K562 (cell line): ENCODE data around the gene NQO2. TPM values are rescaled to one million over a fixed set of nuclear protein-coding genes. Genes with fewer than 3 reads are reported as not detected.
A peak's percentile ranks its signal among the peaks of the same experiment; 100 is the strongest.

Experiments
- ARHGAP35 ChIP-seq: fragments of 450-650 bp; IDR thresholded peaks from 2 replicates; pipeline ENCODE4 v1.6.1; 2018; ENCODE audit not compliant: partially characterized antibody
- ARID1B ChIP-seq: fragments of 450-650 bp; IDR thresholded peaks from 2 replicates; pipeline ENCODE4 v1.6.1; 2016; ENCODE audit warnings: antibody characterized with exemption, mild to moderate bottlenecking, inconsistent platforms
- BRCA1 ChIP-seq, 2 experiments: fragments of 450-650 bp in 1 of 2; sonication (generic) in 1 of 2; formaldehyde crosslinking in 1 of 2; IDR thresholded peaks; 2 replicates each; pipeline versions ENCODE4 v1.5.0 to v1.6.1; 2017 to 2020; ENCODE audit warnings: mild to moderate bottlenecking in 1 of 2, missing genetic modification reagents in 1 of 2
- CCNT2 ChIP-seq: IDR thresholded peaks from 2 replicates; pipeline ENCODE4 v1.6.1; 2011; ENCODE audit warnings: borderline replicate concordance, low read depth, mild to moderate bottlenecking, moderate library complexity, mixed read lengths, low read length; ENCODE audit not compliant: insufficient read length; ENCODE audit errors: extremely low read depth
- CHD2 ChIP-seq: IDR thresholded peaks from 2 replicates; pipeline ENCODE4 v1.6.1; 2011; ENCODE audit warnings: low read depth, low read length
- ELF1 ChIP-seq: fragments of 200-800 bp; sonication (Bioruptor generic); IDR thresholded peaks from 2 replicates; pipeline ENCODE4 v1.6.1; 2016; ENCODE audit warnings: missing genetic modification characterization, missing compliant biosample characterization
- MCM7 ChIP-seq, 2 experiments: fragments of 450-650 bp; IDR thresholded peaks; 2 replicates each; pipeline ENCODE4 v1.6.1; 2016 to 2018
- NRF1 ChIP-seq, 2 experiments: fragments of 450-650 bp; IDR thresholded peaks in 1 of 2; conservative IDR thresholded peaks in 1 of 2; 2 replicates each; pipeline ENCODE4 v1.6.1; 2014; ENCODE audit warnings: mild to moderate bottlenecking in 2 of 2
- PPARD ChIP-seq: fragments of 250-450 bp; sonication (Bioruptor Pico); IDR thresholded peaks from 2 replicates; pipeline ENCODE4 v1.8.0; 2022; ENCODE audit warnings: inconsistent platforms, mild to moderate bottlenecking, moderate library complexity
- PRDM10 ChIP-seq: fragments of 450-650 bp; IDR thresholded peaks from 2 replicates; pipeline ENCODE4 v1.6.1; 2018; ENCODE audit not compliant: partially characterized antibody
- PURB ChIP-seq: sonication (generic); formaldehyde crosslinking; IDR thresholded peaks from 2 replicates; pipeline ENCODE4 v1.9.0; 2021; ENCODE audit warnings: low read depth, mild to moderate bottlenecking, missing genetic modification reagents
- RCOR1 ChIP-seq, 2 experiments: IDR thresholded peaks; 2 replicates each; pipeline ENCODE4 v1.6.1; 2012; ENCODE audit warnings: low read depth in 2 of 2, low read length in 2 of 2, borderline replicate concordance in 1 of 2, improper control_type of control experiment in 1 of 2
- SETDB1 ChIP-seq: IDR thresholded peaks from one replicate; pipeline ENCODE4 v1.6.1; 2012; ENCODE audit warnings: low read length, control low read depth, inconsistent platforms
- SP2 ChIP-seq: IDR thresholded peaks from 2 replicates; pipeline ENCODE4 v1.6.1; 2011; ENCODE audit warnings: mild to moderate bottlenecking, low read depth, low read length, moderate library complexity; ENCODE audit not compliant: poor library complexity, severe bottlenecking; ENCODE audit errors: extremely low read depth
- TCFL5 ChIP-seq: fragments of 250-450 bp; sonication (Bioruptor Pico); conservative IDR thresholded peaks from 2 replicates; pipeline ENCODE4 v1.6.1; 2021; ENCODE audit warnings: mild to moderate bottlenecking, moderate library complexity, matching md5 sums
- polyA plus RNA-seq, 8 experiments: library from polyadenylated mRNA; depleted of rRNA in 4 of 8; stranded (reverse) in 5 of 8; unstranded in 3 of 8; fragments of >200 nt; fragmentation: Nextera tagmentation in 2 of 8; fragmentation: Illumina TruSeq in 1 of 8; extraction: Ambion mirVana in 2 of 8; extraction: Trizol in 1 of 8; gene quantifications; 2 replicates each; pipeline versions ENCODE4 v1.2.1 to v1.2.3, GENCODE V29; 2011 to 2014; ENCODE audit warnings: inconsistent platforms in 1 of 8, missing spikeins in 1 of 8
- total RNA-seq, 7 experiments: library from RNA; depleted of rRNA in 6 of 7; stranded (reverse); fragments of >200 nt in 6 of 7; fragmentation: Illumina TruSeq in 2 of 7; extraction: Trizol in 2 of 7; gene quantifications; 2 replicates each; pipeline versions ENCODE4 v1.2.1 to v1.2.3, GENCODE V29; 2011 to 2021; ENCODE audit warnings: low replicate concordance in 1 of 7
- TF ChIP-seq, protein P1 (sequence below): fragments of 450-650 bp; IDR thresholded peaks from 2 replicates; pipeline ENCODE4 v1.6.1; 2016; ENCODE audit warnings: missing biosample characterization, missing genetic modification characterization
- TF ChIP-seq, protein P2 (sequence below): sonication (generic); formaldehyde crosslinking; IDR thresholded peaks from 2 replicates; pipeline ENCODE4 v1.8.0; 2022; ENCODE audit warnings: mild to moderate bottlenecking, missing genetic modification reagents, borderline replicate concordance
- TF ChIP-seq, protein P3 (sequence below): fragments of 250-450 bp; sonication (Bioruptor Pico); IDR thresholded peaks from 2 replicates; pipeline ENCODE4 v1.8.0; 2022; ENCODE audit warnings: moderate library complexity, mild to moderate bottlenecking, inconsistent platforms

The NQO2 gene
- total and polyA plus RNA-seq, 9 of the 15 experiments (the other 6 are each of a cell fraction or from before 2014, with no cell fraction given): 54.6 to 214 (median 116) TPM

- TF ChIP-seq, protein P1, sequence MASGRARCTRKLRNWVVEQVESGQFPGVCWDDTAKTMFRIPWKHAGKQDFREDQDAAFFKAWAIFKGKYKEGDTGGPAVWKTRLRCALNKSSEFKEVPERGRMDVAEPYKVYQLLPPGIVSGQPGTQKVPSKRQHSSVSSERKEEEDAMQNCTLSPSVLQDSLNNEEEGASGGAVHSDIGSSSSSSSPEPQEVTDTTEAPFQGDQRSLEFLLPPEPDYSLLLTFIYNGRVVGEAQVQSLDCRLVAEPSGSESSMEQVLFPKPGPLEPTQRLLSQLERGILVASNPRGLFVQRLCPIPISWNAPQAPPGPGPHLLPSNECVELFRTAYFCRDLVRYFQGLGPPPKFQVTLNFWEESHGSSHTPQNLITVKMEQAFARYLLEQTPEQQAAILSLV (tag): no peak
- TF ChIP-seq, protein P2, sequence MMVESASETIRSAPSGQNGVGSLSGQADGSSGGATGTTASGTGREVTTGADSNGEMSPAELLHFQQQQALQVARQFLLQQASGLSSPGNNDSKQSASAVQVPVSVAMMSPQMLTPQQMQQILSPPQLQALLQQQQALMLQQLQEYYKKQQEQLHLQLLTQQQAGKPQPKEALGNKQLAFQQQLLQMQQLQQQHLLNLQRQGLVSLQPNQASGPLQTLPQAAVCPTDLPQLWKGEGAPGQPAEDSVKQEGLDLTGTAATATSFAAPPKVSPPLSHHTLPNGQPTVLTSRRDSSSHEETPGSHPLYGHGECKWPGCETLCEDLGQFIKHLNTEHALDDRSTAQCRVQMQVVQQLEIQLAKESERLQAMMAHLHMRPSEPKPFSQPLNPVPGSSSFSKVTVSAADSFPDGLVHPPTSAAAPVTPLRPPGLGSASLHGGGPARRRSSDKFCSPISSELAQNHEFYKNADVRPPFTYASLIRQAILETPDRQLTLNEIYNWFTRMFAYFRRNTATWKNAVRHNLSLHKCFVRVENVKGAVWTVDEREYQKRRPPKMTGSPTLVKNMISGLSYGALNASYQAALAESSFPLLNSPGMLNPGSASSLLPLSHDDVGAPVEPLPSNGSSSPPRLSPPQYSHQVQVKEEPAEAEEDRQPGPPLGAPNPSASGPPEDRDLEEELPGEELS (CRISPR knock-in tag): peak; percentile 16; the same call in 1 of the 2 replicates
- TF ChIP-seq, protein P3, sequence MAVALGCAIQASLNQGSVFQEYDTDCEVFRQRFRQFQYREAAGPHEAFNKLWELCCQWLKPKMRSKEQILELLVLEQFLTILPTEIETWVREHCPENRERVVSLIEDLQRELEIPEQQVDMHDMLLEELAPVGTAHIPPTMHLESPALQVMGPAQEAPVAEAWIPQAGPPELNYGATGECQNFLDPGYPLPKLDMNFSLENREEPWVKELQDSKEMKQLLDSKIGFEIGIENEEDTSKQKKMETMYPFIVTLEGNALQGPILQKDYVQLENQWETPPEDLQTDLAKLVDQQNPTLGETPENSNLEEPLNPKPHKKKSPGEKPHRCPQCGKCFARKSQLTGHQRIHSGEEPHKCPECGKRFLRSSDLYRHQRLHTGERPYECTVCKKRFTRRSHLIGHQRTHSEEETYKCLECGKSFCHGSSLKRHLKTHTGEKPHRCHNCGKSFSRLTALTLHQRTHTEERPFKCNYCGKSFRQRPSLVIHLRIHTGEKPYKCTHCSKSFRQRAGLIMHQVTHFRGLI: no peak
- TF ChIP-seq TCFL5 (CRISPR knock-in tag) (no peak), NRF1 (conservative IDR thresholded peaks at IDR 0.05 in 1 of 2, IDR thresholded peaks at IDR 0.05 in 1 of 2) (peak in 1 of 2 experiments; percentile 32; a peak in 2 of 4 replicates), CCNT2 (no peak), ELF1 (no peak), PPARD (CRISPR knock-in tag) (no peak), ARHGAP35 (no peak), SP2 (no peak), CHD2 (no peak), SETDB1 (no peak), RCOR1 (IDR thresholded peaks at IDR 0.05; ENCODE audit: borderline replicate concordance in 1 of 2, low read depth in 2 of 2, low read length in 2 of 2) (peak in 1 of 2 experiments; percentile 71; a peak in 2 of 4 replicates), BRCA1 (IDR thresholded peaks at IDR 0.05) (no peak), BRCA1 (CRISPR knock-in tag; IDR thresholded peaks at IDR 0.05) (no peak), MCM7 (IDR thresholded peaks at IDR 0.05) (no peak), PRDM10 (peak; percentile 63), ARID1B (peak; percentile 48), PURB (CRISPR knock-in tag) (no peak)
Measured at GRCh38 chr6:2952557-2953095, 47.1 kb upstream of the NQO2 start (continued).
